GM18867 (cell line): ENCODE measurements around the gene P2RX5.
"Not testable (repeated sequence)": the region's sequence is repeated elsewhere in the genome, so short reads cannot be mapped to it uniquely, and the experiment has no call there.

Experiments used
- ATAC-seq: cut with Tn5 transposase; IDR thresholded peaks from one replicate; pipeline ENCODE4 v1.9.1; 2021; ENCODE audit warnings: mild to moderate bottlenecking, moderate library complexity; ENCODE audit not compliant: unreplicated experiment

Gene P2RX5

GRCh38 chr17:3695723-3696411 is at the start of gene P2RX5:
Gene P2RX5, minus strand, starts transcription at chr17:3696155. Its CDS starts 150 bp downstream, at chr17:3696005.
- no peak for ATAC-seq

- no peak for ATAC-seq
Observed at GRCh38 chr17:3745071-3745470, 49.1 kb upstream of the P2RX5 start.

- no peak for ATAC-seq
Observed at GRCh38 chr17:3744014-3744413, 48.1 kb upstream of the P2RX5 start.

- ATAC-seq, result no peak
Observed at GRCh38 chr17:3740611-3741073, 44.7 kb upstream of the P2RX5 start.

GRCh38 chr17:3739422-3740124 is 43.6 kb upstream of the P2RX5 start:
- ATAC-seq, result no peak

- no peak for ATAC-seq
Observed at GRCh38 chr17:3738562-3739295, 42.8 kb upstream of the P2RX5 start.

- no peak for ATAC-seq
Observed at GRCh38 chr17:3735515-3735914, 39.6 kb upstream of the P2RX5 start.

GRCh38 chr17:3734911-3735276 is 38.9 kb upstream of the P2RX5 start:
- ATAC-seq, result not testable (repeated sequence)

- peak; percentile 64 for ATAC-seq
Observed at GRCh38 chr17:3732210-3732621, 36.3 kb upstream of the P2RX5 start.

- no peak for ATAC-seq
Observed at GRCh38 chr17:3730881-3731429, 35.0 kb upstream of the P2RX5 start.

- ATAC-seq, result no peak
Observed at GRCh38 chr17:3729881-3730280, 33.9 kb upstream of the P2RX5 start.

- ATAC-seq, result not testable (repeated sequence)
Observed at GRCh38 chr17:3728099-3728498, 32.1 kb upstream of the P2RX5 start.

GRCh38 chr17:3727041-3727440 is 31.1 kb upstream of the P2RX5 start:
- no peak for ATAC-seq

GRCh38 chr17:3724378-3725077 is 28.6 kb upstream of the P2RX5 start:
- no peak for ATAC-seq

- ATAC-seq, result peak; percentile 84
Observed at GRCh38 chr17:3723556-3724377, 27.8 kb upstream of the P2RX5 start, which contains the start of gene HASPIN. Gene HASPIN, plus strand, starts transcription at chr17:3723903. Its CDS starts 33 bp downstream, at chr17:3723936.

- peak; percentile 10 for ATAC-seq
Observed at GRCh38 chr17:3723188-3723555, 27.2 kb upstream of the P2RX5 start.

- ATAC-seq, result no peak
Observed at GRCh38 chr17:3722716-3723115, 26.8 kb upstream of the P2RX5 start.

GRCh38 chr17:3719265-3719664 is 23.3 kb upstream of the P2RX5 start:
- ATAC-seq, result no peak

GRCh38 chr17:3718201-3718600 is 22.2 kb upstream of the P2RX5 start:
- ATAC-seq, result no peak

- ATAC-seq, result no peak
Observed at GRCh38 chr17:3715296-3715695, 19.3 kb upstream of the P2RX5 start.
